GM21825 (cell line): ENCODE results near the gene PC.

Experiments
- ATAC-seq: cut with Tn5 transposase; IDR thresholded peaks from one replicate; pipeline ENCODE4 v1.9.1; 2021; ENCODE audit warnings: mild to moderate bottlenecking, moderate library complexity; ENCODE audit not compliant: unreplicated experiment

The PC gene

DNA sequence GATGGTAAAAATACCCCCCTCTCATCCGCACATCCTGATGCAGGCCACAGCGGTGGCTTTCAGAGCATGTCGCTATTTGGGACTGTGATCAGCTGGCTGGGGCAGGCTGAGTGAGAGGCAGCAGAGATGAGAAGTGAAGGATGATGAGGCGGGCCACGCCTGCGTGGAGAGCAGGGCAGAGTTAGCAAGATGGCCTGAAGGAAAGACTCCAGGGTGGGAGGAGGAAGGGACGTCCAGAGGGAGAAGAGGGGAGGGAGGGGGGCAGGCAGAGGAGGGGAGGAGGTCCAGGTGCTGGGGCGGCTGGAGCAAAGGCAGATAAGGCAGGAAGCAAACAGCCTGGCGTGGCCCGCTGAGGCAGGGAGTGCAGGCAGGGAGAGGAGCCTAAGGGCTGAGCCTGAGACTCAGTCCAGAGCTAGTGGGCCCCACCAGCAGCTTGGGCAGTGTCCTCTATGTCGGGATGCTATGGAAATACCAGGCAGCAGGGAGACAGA, 72.2 kb downstream of the PC start:
- no peak for ATAC-seq

GRCh38 chr11:66885469-66885868, 72.7 kb downstream of the PC start:
- no peak for ATAC-seq

DNA sequence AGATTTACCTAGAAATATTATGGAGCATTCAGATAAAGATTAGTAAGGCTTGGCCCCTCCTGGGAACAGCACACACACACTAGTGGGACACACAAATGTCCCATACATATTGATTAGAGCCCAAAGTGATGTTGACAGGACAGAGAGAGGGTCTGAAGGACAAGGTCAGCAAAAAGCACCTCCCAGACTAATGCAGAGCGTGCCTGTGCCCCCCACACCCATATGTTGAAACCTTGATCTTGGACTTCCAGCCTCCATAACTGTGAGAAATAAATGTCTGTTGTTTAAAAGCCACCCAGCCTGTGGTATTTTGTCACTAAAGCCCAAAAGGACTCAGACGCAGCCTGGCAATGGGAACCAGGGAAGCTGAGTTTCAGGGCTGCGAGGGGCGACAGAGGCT, 73.7 kb downstream of the PC start:
- no peak for ATAC-seq

GRCh38 chr11:66883016-66883965, 74.9 kb downstream of the PC start:
- no peak for ATAC-seq

DNA sequence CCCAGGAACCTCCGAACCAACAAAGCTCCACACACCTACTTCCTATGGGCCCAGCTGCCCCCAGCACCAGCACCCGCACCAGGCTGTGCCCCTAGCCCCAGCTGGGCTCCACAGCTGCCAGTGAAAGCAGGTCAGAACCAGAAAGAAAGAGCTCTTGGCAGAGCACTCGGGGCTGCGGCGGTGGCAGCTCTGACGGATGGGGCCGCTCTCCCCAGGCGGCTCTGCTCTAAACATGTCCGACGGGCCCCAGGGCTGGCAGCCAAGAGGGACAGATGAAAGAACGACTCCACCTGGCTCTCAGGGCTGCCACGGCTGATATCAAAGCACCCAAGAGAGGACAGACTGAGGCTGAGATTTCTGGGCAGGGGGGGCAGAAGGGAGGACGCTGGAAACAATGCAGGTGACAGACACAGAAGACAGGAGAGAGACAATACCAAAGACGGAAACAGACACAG, 75.6 kb downstream of the PC start:
- no peak for ATAC-seq

DNA sequence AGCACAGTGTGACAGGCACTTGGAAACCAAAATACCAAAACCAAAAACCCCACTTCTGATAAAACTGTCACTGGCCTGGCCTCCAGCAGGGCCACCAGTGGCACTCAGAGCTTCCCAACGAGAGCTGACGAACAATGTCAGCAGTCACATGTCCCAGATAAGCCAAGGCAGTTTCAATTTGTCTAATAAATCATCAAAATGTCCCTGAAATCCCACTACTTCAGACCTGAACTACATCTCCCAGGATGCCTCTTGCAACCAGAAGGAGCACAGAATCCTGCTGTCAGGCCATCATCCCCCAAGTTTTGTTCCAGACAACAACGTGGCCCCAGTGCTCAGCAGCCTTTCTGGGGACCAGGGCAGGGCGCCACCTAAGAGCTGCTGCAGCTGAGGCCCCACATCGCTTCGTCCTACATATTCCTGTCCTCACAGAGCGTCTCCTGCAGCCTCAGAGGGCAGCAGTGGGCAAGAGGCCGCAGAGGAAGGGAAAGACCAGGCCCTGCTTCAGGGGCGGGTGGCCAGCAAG, 76.2 kb downstream of the PC start:
- no peak for ATAC-seq

- ATAC-seq: no peak
Measured at GRCh38 chr11:66881451-66881835, 76.7 kb downstream of the PC start.

DNA sequence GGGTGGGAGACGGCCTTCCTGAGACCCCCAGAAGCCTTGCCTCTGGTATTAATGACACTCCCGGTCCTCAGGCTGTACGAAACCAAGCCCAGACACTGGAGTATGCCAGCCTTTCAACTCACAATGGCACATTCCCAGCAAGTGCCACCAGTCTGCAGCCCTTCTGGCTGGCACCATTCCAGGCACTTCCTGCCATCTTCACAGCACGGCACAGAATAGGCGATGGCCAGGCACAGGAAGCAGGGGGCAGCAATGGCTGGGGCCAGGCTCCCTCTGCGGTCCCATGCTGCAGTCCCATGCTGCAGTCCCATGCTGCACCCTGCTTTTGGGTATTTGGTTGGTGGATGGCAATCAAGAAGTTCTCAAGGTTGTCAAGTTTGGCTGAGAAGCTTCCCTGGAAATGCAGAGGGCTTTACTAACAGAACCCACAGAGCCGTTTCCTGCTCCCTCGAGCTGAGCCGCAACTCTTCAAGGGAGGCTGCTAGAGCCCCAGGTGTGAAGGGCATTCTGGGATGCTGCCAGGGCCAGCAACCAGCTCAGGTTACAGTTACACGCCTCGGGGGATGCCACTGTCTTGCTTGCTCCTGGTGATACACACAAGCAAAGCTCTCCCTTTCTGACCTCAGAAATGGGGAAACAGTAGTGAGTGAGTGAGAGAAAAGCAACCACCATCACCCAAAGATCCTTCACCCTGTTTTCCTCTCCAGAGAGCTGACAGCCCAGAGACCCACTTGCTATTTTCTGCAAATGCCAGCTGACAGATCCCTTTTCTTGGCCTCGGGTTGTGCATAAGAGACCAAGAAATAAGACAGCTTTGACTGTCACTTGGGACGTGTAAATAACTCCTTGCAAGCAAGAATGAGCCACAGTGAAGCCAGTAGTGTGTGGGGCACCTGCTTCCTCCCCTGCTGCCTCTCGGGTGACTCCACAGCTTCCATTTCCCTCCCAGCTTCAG, 77.4 kb downstream of the PC start:
- ATAC-seq: no peak

DNA sequence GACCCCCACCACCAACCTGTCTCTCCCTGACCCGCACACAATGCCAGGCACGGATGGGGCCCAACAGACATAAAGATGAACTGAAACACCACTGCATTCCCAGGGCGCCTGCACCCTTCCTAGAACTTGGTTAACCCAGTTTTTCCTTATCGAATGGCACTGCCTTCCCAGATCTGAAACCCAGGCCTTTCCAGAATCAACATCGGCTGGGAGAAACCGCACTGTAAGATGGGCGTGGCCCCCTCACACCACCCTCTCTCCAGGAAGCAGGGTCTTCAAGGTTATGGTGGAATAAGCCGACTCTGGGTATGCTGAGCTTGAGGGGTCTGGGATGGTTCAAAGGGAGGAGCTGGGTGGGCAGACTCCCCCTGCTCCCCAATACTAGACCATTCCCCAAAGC, 78.2 kb downstream of the PC start:
- ATAC-seq: no peak

DNA sequence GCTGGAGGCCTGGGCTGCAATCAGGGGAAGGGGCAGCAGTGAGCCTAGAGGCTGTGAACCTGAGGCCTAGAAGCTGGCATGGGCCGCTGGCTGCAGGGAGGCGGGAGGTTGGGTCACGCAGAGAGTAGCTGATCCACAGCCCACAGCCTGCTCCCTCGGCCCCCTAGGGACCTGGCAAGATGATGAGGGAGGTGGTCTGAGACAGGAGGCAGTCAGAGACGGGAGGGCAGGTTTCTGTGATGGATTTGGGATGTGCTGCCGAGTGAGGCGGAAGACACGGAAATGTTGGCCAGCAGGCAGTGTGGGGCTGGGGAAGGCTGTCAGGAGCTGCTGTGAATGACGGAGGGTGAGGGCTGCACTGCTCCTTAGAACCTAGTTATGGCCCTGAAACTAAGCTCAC, 78.6 kb downstream of the PC start:
- ATAC-seq: no peak

DNA sequence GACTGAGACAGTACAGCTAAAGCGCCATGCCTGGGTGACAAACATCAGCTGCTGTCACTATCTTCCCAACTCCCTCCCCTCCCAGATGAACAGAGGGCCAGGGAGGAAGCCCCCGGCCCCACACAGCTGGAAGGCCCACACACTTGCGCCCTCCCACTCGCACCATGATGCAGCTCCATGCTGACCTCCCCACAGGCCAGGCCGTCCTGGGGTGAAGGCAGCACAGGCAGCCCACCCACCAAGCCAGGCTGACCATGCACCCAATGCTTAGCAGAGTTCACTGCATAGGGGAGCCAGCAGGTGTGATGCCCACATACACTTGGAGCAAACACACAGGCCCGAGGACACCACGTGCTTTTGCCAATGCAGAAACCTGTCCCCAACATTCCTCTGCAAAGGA, 79.2 kb downstream of the PC start:
- ATAC-seq: no peak

DNA sequence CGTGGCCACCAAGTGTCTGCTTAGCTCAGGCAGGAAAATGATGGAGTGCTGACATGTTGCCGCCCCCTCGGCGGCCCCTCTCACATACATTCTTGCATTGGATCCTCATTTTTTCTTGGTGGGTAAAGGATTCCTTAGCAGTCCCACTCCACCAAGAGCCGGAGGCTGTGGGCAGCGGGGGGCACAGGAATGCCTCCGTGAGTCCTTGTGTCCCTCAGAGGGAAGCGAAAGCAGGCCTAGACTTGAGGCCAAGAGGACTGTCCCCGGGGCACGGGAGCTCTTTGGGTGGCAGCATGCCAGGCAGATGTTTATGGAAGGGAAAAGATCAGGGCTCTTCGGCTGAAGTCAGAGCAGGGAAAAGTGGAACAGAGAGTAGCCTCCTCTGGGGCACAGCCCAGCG, 79.7 kb downstream of the PC start:
- ATAC-seq: no peak

GRCh38 chr11:66877588-66878385, 80.4 kb downstream of the PC start:
- no peak for ATAC-seq

DNA sequence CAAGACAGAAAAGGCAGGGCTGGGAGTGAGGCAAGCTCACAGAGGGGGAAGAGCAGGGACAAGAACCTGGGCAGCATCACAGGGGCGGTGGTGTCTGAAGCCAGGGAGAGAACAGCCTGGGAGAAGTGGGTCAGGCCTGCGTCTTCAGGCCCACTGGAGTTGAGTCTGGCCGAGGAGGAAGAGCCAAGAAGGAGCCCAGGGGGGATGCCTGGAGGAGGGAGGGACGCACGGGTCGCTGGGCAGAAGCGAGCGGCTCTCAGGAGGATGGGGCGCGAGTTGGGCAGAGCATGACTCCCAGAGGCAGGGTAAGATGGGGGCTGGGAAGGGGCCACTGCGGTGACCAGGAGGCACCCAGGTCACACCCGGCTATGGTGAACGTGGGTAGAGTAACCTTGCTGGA, 82.8 kb downstream of the PC start:
- ATAC-seq: no peak

DNA sequence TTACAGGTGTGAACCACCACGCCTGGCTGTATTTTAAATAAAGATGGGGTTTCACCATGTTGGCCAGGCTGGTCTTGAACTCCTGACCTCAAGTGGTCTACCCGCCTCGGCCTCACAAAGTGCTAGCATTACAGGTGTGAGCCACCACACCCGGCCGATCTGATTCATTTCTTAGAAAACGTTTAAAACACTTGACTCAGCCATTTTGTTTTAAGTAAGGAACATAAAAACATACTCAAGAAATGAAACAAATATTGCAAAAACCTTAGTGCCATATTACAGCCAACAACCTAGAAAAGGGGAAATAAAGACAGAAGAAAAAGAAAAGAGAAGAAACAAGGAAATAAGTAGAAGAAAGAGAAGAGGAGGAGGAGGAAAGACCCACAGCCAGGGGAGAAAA, 84.0 kb downstream of the PC start:
- no peak for ATAC-seq

- ATAC-seq: no peak
Measured at GRCh38 chr11:66871521-66871901, 86.7 kb downstream of the PC start.

DNA sequence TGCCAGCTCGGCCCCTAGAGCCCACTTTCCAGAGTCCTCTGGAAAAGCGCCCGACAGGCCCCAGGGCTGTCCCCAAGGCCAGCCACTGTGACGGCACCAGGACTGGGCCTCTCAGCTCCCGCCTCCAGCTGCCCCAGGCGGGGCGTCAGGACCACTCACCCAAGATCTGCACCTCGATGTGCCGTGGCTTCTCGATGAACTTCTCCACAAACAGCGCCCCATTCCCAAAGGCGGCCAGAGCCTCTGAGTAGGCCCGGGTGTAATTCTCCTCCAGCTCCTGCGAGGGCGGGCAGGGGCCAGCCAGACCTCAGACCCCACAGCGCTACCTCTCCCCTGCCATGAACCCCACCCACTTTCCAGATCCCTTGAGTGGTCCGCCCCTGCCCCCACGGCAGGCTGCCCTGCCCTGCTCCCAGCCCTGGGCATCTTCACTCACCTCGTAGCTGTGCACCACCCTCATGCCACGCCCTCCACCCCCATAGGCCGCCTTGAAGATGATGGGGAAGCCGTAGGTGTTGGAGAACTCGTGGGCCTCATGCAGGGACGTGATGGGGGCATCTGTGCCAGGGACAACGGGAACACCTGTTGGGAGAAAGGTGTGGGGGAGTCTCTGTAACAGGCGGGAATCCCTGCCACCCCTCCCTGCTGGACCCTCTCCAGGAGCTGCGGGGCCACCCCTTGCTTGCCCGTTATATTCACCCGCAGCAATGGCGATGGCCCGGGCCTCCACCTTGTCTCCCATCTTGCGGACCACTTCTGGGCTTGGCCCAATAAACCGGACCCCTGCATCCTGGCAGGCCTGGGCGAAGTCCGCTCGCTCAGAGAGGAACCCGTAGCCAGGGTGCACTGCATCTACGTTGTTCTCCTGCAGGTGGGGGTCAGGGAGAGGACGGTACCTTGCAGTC, 87.3 kb downstream of the PC start:
- ATAC-seq: no peak

DNA sequence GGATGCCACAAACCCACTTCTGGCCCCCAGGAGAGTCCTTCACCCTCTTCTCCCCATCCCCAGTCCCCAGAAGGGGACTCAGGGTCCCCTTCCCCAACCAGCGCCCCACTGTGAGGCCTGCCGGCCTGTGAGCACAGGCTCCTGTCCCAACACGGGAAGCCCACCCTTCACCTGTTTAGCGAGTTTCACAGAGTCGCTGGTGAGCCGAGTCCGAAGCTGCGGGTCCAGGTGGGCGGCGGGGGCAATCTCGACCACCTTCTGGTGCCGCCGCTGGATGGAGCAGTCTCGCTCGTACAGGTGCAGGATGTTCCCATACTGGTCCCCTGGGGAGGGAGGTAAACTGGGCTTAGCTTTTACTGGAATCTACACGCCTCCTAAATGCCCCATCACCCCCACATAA, 88.1 kb downstream of the PC start:
- ATAC-seq: no peak

- no peak for ATAC-seq
Measured at GRCh38 chr11:66869567-66869870, 88.7 kb downstream of the PC start.
